RPMI7951 (cell line): ENCODE data around the gene GNL3L. TPM values are rescaled to one million over a fixed set of nuclear protein-coding genes. Genes with fewer than 3 reads are reported as not detected.
"Not testable (repeated sequence)": the region's sequence is repeated elsewhere in the genome, so short reads cannot be mapped to it uniquely, and the experiment has no call there.

ENCODE experiments used
- DNase-seq: peaks from one replicate; pipeline ENCODE4 v3.0.0-alpha.2; 2012; ENCODE audit warnings: low read depth
- total RNA-seq: library from RNA; depleted of rRNA; stranded (reverse); fragments of >200 nt; shearing (Covaris generic); gene quantifications from 2 replicates; pipeline ENCODE4 v1.2.3, GENCODE V29; 2014; rRNA removed

The GNL3L gene
- total RNA-seq, 1 experiment from 2014 or later = 27.4 TPM

DNA sequence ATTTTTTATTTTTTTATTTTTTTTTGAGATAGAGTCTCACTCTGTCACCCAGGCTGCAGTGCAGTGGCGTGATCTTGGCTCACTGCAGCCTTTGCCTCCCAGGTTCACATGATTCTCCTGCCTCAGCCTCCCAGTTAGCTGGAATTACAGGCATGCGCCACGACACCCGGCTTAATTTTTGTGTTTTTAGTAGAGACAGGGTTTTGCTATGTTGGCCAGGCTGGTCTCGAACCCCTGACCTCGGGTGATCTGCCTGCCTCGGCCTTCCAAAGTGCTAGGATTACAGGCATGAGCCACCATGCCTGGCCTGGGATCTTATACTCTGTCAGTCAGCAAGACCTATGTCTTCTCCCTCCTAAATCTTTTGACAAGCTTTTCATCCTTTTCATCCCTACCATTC, 25.0 kb downstream of the GNL3L start:
- DNase-seq = not testable (repeated sequence)

DNA sequence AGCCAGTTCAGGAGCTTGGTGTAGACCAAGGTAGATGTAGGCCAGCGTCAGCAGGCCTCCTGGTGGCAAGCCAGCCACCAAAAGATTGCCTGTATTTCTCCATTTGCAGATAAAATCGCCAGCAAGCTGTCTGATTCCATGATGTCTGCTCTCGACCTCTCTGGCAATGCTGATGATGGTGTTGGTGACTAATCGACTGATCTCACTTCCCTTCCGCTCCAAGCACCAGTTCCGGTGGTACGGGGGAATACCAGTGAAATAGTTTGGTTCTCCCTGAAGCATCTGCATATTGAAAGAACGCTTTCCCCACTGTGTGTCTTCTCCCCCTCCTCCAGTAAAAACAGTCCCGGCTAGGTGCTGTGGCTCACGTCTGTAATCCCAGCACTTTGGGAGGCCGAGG, 30.4 kb downstream of the GNL3L start:
- no peak for DNase-seq

DNA sequence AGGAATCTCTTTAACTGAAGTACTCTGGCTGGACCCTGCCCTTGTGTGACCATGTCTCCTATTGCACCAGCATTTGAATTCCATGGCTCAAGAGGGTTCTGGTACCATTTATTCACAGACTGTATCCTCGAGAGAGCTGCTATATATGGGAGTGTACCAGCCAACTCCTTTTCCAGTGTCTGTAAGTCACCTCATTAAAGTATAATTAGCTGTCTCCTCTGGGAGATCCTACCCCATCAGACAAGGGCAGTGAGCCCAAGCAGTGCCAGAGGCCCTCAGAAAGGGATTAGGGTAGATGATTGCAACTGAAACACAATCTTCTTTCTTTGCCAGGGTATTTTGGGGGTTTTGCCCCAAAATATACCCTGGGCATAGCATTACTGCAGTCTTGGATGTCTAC, 31.6 kb downstream of the GNL3L start:
- DNase-seq = no peak

DNA sequence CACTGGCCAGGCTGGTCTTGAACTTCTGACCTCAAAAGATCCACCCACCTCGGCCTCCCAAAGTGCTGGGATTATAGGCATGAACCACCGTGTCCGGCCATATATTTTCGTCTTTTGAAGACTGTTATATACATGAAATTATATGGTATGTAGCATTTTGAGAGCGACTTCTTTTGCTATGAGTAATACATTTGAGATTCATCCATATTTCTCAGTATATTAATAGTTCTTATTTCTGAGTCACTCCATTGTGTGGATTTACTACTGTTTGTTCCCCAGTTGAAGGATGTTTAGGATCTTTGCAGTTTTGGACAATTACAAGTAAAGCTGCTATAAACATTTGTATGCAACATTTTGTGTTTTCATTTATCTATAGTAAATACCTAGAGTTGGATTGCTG, 34.9 kb downstream of the GNL3L start:
- no peak for DNase-seq

DNA sequence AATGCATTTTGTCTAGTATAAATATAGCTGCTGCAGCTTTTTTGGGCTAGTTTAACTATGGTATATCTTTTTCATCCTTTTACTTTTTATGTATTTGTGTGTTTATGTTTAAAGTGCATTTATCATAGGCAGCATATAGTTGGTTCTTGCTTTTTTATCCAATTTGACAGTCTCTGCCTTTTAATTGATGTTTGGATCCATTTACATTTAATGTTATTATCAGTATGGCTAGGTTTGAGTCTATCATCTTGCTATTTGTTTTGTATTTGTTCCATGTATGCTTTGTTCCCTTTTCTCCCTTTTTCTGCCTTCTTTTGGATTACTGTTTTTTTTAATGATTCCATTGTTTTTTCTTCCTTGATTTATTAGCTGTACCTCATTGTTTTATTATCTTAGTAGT, 40.3 kb downstream of the GNL3L start:
- no peak for DNase-seq

DNA sequence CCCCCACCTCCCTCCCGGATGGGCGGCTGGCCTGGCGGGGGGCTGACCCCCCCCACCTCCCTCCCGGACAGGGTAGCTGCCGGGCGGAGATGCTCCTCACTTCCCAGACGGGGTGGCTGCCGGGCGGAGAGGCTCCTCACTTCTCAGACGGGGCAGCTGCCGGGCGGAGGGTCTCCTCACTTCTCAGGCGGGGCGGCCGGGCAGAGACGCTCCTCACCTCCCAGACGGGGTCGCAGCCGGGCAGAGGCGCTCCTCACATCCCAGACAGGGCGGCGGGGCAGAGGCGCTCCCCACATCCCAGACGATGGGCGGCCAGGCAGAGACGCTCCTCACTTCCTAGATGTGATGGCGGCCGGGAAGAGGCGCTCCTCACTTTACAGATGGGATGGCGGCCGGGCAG, 42.6 kb downstream of the GNL3L start:
- DNase-seq = not testable (repeated sequence)

DNA sequence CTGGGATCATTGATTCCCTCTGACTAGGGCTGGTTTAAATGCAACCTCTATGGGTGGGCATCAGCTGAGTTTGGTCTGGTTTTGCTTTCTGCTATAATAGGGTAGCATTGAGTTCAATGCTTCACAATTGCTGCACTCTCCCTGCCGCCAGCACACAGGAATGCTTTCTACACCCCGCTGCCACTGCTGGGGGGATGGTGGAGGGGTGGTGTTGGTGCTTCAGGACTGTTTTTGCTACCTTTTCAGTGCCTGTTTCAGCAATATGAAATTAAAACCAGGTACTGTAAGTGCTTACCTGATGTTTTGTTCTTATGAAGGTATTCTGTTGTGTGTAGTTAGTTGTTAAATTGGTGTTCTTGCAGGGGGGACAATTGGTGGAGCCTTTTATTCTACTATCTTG, 67.7 kb downstream of the GNL3L start:
- DNase-seq = no peak

DNA sequence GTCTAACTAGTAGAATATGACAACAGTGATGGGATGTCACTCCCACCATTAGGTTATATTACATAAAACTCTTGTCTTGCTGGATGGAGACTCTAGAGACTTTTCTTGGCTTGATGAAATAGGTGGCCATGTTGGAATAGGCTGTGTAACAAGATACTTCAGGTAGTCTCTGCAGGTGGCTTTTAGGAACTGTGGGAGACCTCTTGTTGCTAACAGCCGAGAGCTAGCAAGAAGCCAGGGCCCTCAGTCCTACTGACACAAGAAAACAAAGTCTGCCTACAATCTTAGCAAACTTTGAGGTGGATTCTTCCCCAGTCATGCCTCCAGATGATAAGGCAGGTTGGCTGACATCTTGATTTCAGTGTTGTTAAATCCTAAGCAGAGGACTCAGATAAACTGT, 72.5 kb downstream of the GNL3L start:
- no peak for DNase-seq

Other genes with a start within 250 kb of the GNL3L start
- gene WNK3, start 172.2 kb upstream of the GNL3L start, total RNA-seq = 1.8 TPM in 2 replicates
- gene TSR2, start 89.8 kb upstream of the GNL3L start, total RNA-seq = 23.1 and 26.1 TPM in 2 replicates
- 7.0 and 8.0 TPM in 2 replicates for gene FGD1, start 34.0 kb upstream of the GNL3L start, total RNA-seq